Karpas-422 (cell line): Measurements from ENCODE around the gene PRKCB. TPM values are rescaled to one million over a fixed set of nuclear protein-coding genes. Genes with fewer than 3 reads are reported as not detected.

ENCODE experiments used
- DNase-seq: peaks from one replicate; pipeline ENCODE4 v3.0.0-alpha.2; 2015
- H2AFZ ChIP-seq: fragments of 200-600 bp; sonication (generic); 2 replicates; pipeline ENCODE4 v1.6.1; 2014; ENCODE audit warnings: antibody characterized with exemption, low read length, mixed read lengths
- H3K27ac ChIP-seq: fragments of 200-600 bp; sonication (generic); 2 replicates; pipeline ENCODE4 v1.5.1; 2014; ENCODE audit warnings: mild to moderate bottlenecking, low read length, moderate library complexity
- H3K27me3 ChIP-seq: fragments of 200-600 bp; sonication (generic); 2 replicates; pipeline ENCODE4 v1.6.1; 2014; ENCODE audit warnings: low read length, mixed read lengths
- H3K36me3 ChIP-seq: fragments of 200-600 bp; sonication (generic); 2 replicates; pipeline ENCODE4 v1.6.1; 2014; ENCODE audit warnings: low read length, mixed read lengths; ENCODE audit not compliant: insufficient read depth
- H3K4me1 ChIP-seq: fragments of 200-600 bp; sonication (generic); 2 replicates; pipeline ENCODE4 v1.6.1; 2014; ENCODE audit warnings: mild to moderate bottlenecking, low read length, mixed read lengths
- H3K4me2 ChIP-seq: fragments of 200-600 bp; sonication (generic); 2 replicates; pipeline ENCODE4 v1.6.1; 2014; ENCODE audit warnings: low read length, low read depth, mild to moderate bottlenecking; ENCODE audit not compliant: poor library complexity, severe bottlenecking
- H3K4me3 ChIP-seq: fragments of 200-600 bp; sonication (generic); 2 replicates; pipeline ENCODE4 v1.5.1; 2014; ENCODE audit warnings: mild to moderate bottlenecking, antibody characterized with exemption, low read length, mixed read lengths
- H3K79me2 ChIP-seq: fragments of 200-600 bp; sonication (generic); 2 replicates; pipeline ENCODE4 v1.6.1; 2014; ENCODE audit warnings: mild to moderate bottlenecking, low read length, mixed read lengths
- H3K9ac ChIP-seq: fragments of 200-600 bp; sonication (generic); 2 replicates; pipeline ENCODE4 v1.6.0; 2014; ENCODE audit warnings: low read length
- H3K9me2 ChIP-seq: fragments of 200-600 bp; sonication (generic), shearing (Covaris generic); replicated peaks from 2 replicates; pipeline ENCODE4 v1.6.0; 2014; ENCODE audit warnings: mild to moderate bottlenecking, low read length, moderate library complexity; ENCODE audit not compliant: insufficient read depth
- H3K9me3 ChIP-seq: fragments of 300-700, 200-600 bp; sonication (generic); 2 replicates; pipeline ENCODE4 v1.6.1; 2014; ENCODE audit warnings: low read length, mixed read lengths
- H4K20me1 ChIP-seq: fragments of 200-600 bp; sonication (generic); 2 replicates; pipeline ENCODE4 v1.6.1; 2014; ENCODE audit warnings: mild to moderate bottlenecking, antibody characterized with exemption, low read length, low read depth; ENCODE audit not compliant: insufficient read depth
- total RNA-seq: library from RNA; depleted of rRNA; stranded (reverse); fragments of >200 nt; shearing (Covaris generic); gene quantifications from 2 replicates; pipeline ENCODE4 v1.2.3, GENCODE V29; 2014; ENCODE audit warnings: low replicate concordance

The PRKCB gene
- total RNA-seq, 1 experiment from 2014 or later, result 21.7 TPM

DNA sequence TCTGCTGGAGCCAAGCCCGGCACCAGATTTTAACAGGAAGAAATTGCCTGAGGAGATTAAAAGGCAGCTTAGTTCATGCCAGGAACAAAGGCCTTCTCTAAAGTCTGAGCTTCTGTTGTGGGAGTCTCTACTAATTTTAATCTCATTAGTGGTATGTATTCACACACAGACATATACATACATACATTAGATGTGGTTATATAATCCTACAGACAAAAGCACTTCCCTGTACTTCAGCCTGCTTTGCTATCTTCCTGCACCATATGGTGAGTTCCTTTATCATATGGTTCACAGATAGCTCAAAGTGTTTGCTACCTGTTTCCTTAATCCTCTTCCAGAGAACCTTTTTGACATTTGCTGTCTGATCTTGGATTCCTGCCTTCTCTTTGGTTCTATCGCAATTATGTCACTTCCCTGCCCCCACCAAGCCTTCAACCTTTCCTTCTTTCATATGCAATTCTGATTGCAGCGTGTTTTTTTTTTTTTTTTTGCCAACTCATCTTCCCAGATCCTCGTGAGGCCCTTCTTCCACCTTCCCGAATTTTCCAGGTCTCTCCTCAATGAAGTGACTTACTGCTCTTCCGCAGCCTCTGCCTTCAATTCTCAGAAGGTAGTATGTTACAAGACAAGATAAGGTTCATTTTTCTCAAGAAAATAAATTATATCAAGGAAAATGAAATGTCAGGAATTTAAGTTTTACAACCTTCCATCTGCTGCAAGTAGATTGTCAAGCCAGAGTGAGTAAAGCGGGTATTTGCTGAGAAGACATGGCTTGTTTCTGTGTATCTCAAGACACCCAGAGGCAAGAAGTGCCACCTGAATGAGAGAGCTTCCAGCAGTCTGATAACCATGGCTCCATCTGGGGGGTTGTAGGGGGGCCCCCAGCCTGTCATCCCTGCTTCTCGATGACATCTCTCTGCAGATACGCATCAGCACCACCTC lies 300.1 kb downstream of the PRKCB start:
- H3K9me2 ChIP-seq, result no peaks in the 10 kb centered on the region
- H3K4me2 ChIP-seq, result no peak overlapping the region
- no peak overlapping the region for H3K4me3 ChIP-seq
- no peaks in the 10 kb centered on the region for H3K36me3 ChIP-seq
- H4K20me1 ChIP-seq, result no peaks in the 10 kb centered on the region
- DNase-seq, result no peak
- no peaks in the 10 kb centered on the region for H3K79me2 ChIP-seq
- no peak overlapping the region for H3K27ac ChIP-seq
- no peaks in the 10 kb centered on the region for H3K9me3 ChIP-seq
- no peak overlapping the region for H2AFZ ChIP-seq
- H3K9ac ChIP-seq, result no peak overlapping the region
- H3K4me1 ChIP-seq, result no peaks in the 10 kb centered on the region
- no peaks in the 10 kb centered on the region for H3K27me3 ChIP-seq

DNA sequence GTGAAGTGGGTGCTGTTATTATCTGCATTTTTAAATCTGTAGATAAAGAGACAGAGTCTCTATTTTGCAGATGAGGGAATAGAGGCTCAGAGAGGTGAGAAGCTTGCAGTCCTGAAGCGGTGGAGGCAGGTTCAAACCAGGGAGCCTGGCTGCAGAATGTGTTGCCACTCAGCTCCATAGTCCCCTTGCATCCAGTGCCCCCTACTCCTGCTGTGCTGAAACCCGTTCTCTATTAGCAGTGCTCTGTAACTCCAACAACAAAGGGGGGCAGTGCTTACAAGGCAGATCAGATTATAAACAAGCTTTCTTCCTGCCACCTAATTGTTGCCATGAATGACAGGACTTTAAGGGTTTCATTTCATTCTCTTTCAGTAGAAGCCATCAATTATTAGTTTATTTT lies 302.2 kb downstream of the PRKCB start:
- no peak overlapping the region for H3K4me2 ChIP-seq
- no peak overlapping the region for H3K4me3 ChIP-seq
- H2AFZ ChIP-seq, result no peak overlapping the region
- H3K9me2 ChIP-seq, result no peaks in the 10 kb centered on the region
- H3K4me1 ChIP-seq, result no peaks in the 10 kb centered on the region
- no peak overlapping the region for H3K27ac ChIP-seq
- no peak overlapping the region for H3K9ac ChIP-seq
- no peaks in the 10 kb centered on the region for H3K27me3 ChIP-seq
- no peak for DNase-seq
- no peaks in the 10 kb centered on the region for H3K79me2 ChIP-seq
- H3K36me3 ChIP-seq, result no peaks in the 10 kb centered on the region
- H3K9me3 ChIP-seq, result no peaks in the 10 kb centered on the region
- H4K20me1 ChIP-seq, result no peaks in the 10 kb centered on the region

DNA sequence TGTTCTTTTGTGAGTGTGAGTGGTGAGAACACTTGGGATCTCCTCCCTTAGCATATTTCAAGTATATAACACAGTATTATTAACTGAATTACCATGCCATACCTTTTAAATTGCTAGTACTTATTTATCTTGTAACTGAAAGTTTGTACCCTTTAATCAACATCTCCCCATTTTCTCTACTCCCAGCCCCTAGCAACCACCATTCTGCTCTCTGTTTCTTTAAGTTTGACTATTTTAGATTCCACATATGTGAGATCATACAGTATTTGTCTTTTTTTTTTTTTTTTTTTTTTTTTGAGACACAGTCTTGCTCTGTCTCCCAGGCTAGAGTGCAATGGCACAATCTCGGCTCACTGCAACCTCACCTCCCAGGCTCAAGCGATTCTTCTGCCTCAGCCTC lies 302.8 kb downstream of the PRKCB start:
- Histone ChIP-seq H3K9ac (no peak overlapping the region), H3K4me3 (no peak overlapping the region), H2AFZ (no peak overlapping the region), H3K9me2 (no peaks in the 10 kb centered on the region), H3K36me3 (no peaks in the 10 kb centered on the region), H3K79me2 (no peaks in the 10 kb centered on the region), H3K27ac (no peak overlapping the region), H3K27me3 (no peaks in the 10 kb centered on the region), H4K20me1 (no peaks in the 10 kb centered on the region), H3K4me2 (no peak overlapping the region), H3K4me1 (no peaks in the 10 kb centered on the region), H3K9me3 (no peaks in the 10 kb centered on the region)
- no peak for DNase-seq

DNA sequence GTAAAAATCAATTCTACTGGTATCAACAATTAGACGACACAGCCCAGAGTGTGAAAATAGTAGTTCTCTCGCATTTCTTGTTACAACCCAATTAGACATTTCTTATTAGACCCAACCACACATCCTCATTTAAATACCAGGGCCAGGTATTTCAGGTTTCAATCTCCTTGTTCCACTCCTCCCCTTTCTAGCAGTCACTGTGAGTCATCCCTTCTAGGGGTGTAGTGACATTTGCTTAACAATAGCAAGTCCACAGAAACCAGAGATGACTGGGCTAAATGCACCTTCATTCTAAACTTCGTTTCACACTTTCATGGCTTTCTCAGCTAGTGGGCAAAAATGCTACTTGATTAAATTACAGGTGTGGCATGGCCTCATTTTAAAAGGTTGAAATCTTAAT lies 303.5 kb downstream of the PRKCB start:
- no peak overlapping the region for H3K4me2 ChIP-seq
- H3K9me3 ChIP-seq, result no peaks in the 10 kb centered on the region
- H3K36me3 ChIP-seq, result no peaks in the 10 kb centered on the region
- H3K27me3 ChIP-seq, result no peaks in the 10 kb centered on the region
- DNase-seq, result no peak
- no peaks in the 10 kb centered on the region for H3K79me2 ChIP-seq
- no peaks in the 10 kb centered on the region for H3K4me1 ChIP-seq
- H3K9me2 ChIP-seq, result no peaks in the 10 kb centered on the region
- H4K20me1 ChIP-seq, result no peaks in the 10 kb centered on the region
- H3K9ac ChIP-seq, result no peak overlapping the region
- no peak overlapping the region for H3K27ac ChIP-seq
- H2AFZ ChIP-seq, result no peak overlapping the region
- no peak overlapping the region for H3K4me3 ChIP-seq

DNA sequence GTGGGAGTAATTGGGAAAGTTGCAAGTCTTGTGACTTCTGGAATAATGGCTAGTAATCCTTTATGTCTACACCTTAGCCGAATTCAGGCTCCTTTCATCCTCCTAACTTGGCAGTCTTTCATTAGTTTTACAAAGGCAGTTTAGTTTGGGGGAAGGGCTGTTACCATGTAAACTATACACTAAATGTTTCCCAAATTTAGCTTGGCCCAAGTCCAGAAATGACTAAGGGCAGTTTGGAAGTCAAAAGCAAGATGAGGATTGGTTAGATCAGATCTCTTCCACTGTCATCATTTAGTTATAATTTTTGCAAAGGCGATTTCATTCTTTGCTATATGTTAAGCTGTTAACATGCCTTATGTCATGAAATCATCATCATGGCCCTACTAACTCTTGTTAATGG lies 304.9 kb downstream of the PRKCB start:
- H3K4me2 ChIP-seq, result no peak overlapping the region
- no peaks in the 10 kb centered on the region for H3K9me2 ChIP-seq
- no peak overlapping the region for H3K9ac ChIP-seq
- H3K4me1 ChIP-seq, result no peaks in the 10 kb centered on the region
- no peak for DNase-seq
- no peaks in the 10 kb centered on the region for H4K20me1 ChIP-seq
- H3K27ac ChIP-seq, result no peak overlapping the region
- H3K4me3 ChIP-seq, result no peak overlapping the region
- H3K36me3 ChIP-seq, result no peaks in the 10 kb centered on the region
- no peak overlapping the region for H2AFZ ChIP-seq
- no peaks in the 10 kb centered on the region for H3K9me3 ChIP-seq
- no peaks in the 10 kb centered on the region for H3K79me2 ChIP-seq
- no peaks in the 10 kb centered on the region for H3K27me3 ChIP-seq

DNA sequence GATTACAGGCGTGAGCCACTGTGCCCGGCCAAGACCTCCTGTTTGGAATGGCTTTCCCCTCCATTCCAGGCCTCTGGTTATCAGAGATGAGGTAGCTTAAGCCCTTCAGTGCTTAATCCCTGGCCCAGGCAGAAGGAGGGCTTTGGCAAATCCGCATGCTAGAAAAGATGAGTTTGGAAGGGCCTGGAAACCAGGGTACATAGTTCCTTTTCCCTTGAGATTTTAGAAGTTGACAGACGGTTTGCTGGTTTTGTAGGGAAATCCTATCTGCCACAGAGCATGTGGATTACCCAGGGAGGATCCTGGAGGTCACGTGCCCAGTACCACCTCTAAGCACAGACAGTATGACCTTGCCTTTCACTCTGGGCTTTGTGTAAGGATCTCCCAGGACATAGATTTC lies 305.7 kb downstream of the PRKCB start:
- Histone ChIP-seq H3K9ac (no peak overlapping the region), H3K4me1 (no peaks in the 10 kb centered on the region), H2AFZ (no peak overlapping the region), H3K79me2 (no peaks in the 10 kb centered on the region), H3K9me2 (no peaks in the 10 kb centered on the region), H3K27me3 (no peaks in the 10 kb centered on the region), H4K20me1 (no peaks in the 10 kb centered on the region), H3K36me3 (no peaks in the 10 kb centered on the region), H3K9me3 (no peaks in the 10 kb centered on the region), H3K4me2 (no peak overlapping the region), H3K4me3 (no peak overlapping the region), H3K27ac (no peak overlapping the region)
- DNase-seq, result no peak

DNA sequence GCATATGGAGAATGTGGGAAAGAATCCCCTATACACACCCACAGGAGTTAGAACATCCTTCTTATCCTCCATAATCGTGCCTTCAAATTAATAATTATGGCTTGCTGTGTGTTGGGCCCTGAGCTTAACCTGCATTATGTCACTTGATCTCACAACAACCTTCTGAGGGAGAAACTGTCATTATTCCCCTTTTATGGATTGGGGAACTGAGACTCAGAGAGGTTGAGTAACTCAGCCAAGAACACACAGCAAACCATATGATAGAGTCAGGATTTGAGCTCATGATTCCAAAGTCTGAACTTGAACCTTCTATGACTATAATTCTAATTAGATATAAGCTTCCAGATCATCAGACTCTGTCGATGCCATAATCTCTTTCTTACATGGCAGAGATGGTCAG lies 306.1 kb downstream of the PRKCB start:
- no peak overlapping the region for H2AFZ ChIP-seq
- no peaks in the 10 kb centered on the region for H3K27me3 ChIP-seq
- H3K4me2 ChIP-seq, result no peak overlapping the region
- no peaks in the 10 kb centered on the region for H3K9me2 ChIP-seq
- H3K9ac ChIP-seq, result no peak overlapping the region
- no peaks in the 10 kb centered on the region for H3K9me3 ChIP-seq
- no peak overlapping the region for H3K27ac ChIP-seq
- no peaks in the 10 kb centered on the region for H3K36me3 ChIP-seq
- DNase-seq, result no peak
- no peaks in the 10 kb centered on the region for H3K79me2 ChIP-seq
- H3K4me3 ChIP-seq, result no peak overlapping the region
- no peaks in the 10 kb centered on the region for H4K20me1 ChIP-seq
- no peaks in the 10 kb centered on the region for H3K4me1 ChIP-seq

DNA sequence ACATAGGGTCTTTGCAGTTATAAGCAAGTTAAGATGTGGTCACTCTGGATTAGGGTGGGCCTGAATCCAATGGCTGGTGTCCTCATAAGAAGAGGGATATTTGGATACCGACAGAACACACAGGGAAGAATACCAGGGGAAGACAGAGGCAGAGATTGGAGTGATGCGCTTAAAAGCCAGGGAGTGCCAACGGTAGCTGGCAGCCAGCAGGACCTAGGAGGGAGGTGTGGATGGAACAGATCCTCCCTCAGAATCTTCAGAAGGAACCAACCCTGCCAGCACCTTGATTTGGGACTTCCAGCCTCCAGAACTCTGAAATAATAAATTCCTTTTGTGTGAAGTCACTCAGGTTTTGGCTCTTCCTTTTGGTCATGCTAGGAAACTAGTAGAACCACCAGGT lies 310.1 kb downstream of the PRKCB start:
- H3K36me3 ChIP-seq, result no peaks in the 10 kb centered on the region
- DNase-seq, result no peak
- no peak overlapping the region for H3K27ac ChIP-seq
- H3K4me3 ChIP-seq, result no peak overlapping the region
- H3K4me1 ChIP-seq, result no peaks in the 10 kb centered on the region
- H3K27me3 ChIP-seq, result no peaks in the 10 kb centered on the region
- no peaks in the 10 kb centered on the region; the same call in 1 of the 2 replicates for H3K9me3 ChIP-seq
- no peaks in the 10 kb centered on the region for H3K9me2 ChIP-seq
- no peak overlapping the region for H2AFZ ChIP-seq
- H3K9ac ChIP-seq, result no peak overlapping the region
- H3K4me2 ChIP-seq, result no peak overlapping the region
- H3K79me2 ChIP-seq, result no peaks in the 10 kb centered on the region
- no peaks in the 10 kb centered on the region for H4K20me1 ChIP-seq
